ENCODE measurements around the gene PTH2.

GRCh38 chr19:49415102-49415809 is 8.0 kb downstream of the PTH2 start:
- TF ChIP-seq CTCF (IDR thresholded peaks at IDR 0.05) (no peak), POLR2A (IDR thresholded peaks at IDR 0.05) (no peak)
